IMR-90 (cell line): ENCODE data around the gene HOXD8. TPM values are rescaled to one million over a fixed set of nuclear protein-coding genes. Genes with fewer than 3 reads are reported as not detected.

Source experiments
- ATAC-seq: fragments of 200-7000 bp; cut with Tn5 transposase; 2 replicates; pipeline ENCODE4 v1.9.1; 2020; ENCODE audit warnings: low read depth, mild to moderate bottlenecking, moderate library complexity
- BruUV-seq: library from RNA; stranded (reverse); fragments of 400-500 nt; replicated peaks from 2 replicates; lab custom pipeline; 2021; lab: Mats Ljungman, UMichigan
- CTCF ChIA-PET: fragments of 300-600 bp; formaldehyde crosslinking; extraction: SDS; loops from one replicate; lab custom pipeline; 2021; ENCODE audit warnings: antibody characterized with exemption; lab: Yijun Ruan, JAX
- POLR2A ChIA-PET: fragments of 300-600 bp; sonication (Branson Sonifier 250); formaldehyde crosslinking; loops from one replicate; lab custom pipeline; 2022; ENCODE audit warnings: antibody characterized with exemption; ENCODE audit not compliant: unreplicated experiment; lab: Charles Lee
- DNase-seq: peaks from one replicate; pipeline ENCODE4 v3.0.0; 2013
- H2AFZ ChIP-seq: replicated peaks from 2 replicates; pipeline ENCODE3; 2013; ENCODE audit warnings: low read length, mild to moderate bottlenecking; ENCODE audit not compliant: poor library complexity
- H2AK5ac ChIP-seq: 2 replicates; pipeline ENCODE4 v1.6.1; 2013; ENCODE audit warnings: low read depth, low read length, inconsistent platforms
- H2AK9ac ChIP-seq: replicated peaks from 2 replicates; pipeline ENCODE3; 2013; ENCODE audit warnings: mild to moderate bottlenecking, low read depth, low read length, moderate library complexity; ENCODE audit not compliant: poor library complexity
- H2BK120ac ChIP-seq: 2 replicates; pipeline ENCODE4 v1.6.1; 2013; ENCODE audit warnings: low read depth, low read length, inconsistent platforms
- H2BK15ac ChIP-seq: 3 replicates; pipeline ENCODE4 v1.6.1; 2013; ENCODE audit warnings: low read depth, low read length, inconsistent platforms
- H2BK20ac ChIP-seq: 2 replicates; pipeline ENCODE4 v1.6.1; 2013; ENCODE audit warnings: low read depth, mild to moderate bottlenecking, inconsistent platforms, low read length, moderate library complexity
- H2BK5ac ChIP-seq: 2 replicates; pipeline ENCODE4 v1.6.1; 2013; ENCODE audit warnings: mild to moderate bottlenecking, low read depth, low read length, inconsistent platforms; ENCODE audit not compliant: poor library complexity, severe bottlenecking
- H3K14ac ChIP-seq: replicated peaks from 2 replicates; pipeline ENCODE4 v1.6.1; 2013; ENCODE audit warnings: low read depth, low read length, inconsistent platforms
- H3K18ac ChIP-seq: 2 replicates; pipeline ENCODE4 v1.6.1; 2013; ENCODE audit warnings: low read depth, low read length, control low read depth
- H3K23ac ChIP-seq: 2 replicates; pipeline ENCODE4 v1.6.1; 2013; ENCODE audit warnings: low read depth, low read length, inconsistent platforms
- H3K27ac ChIP-seq: 2 replicates; pipeline ENCODE4 v1.5.1; 2013; ENCODE audit warnings: mild to moderate bottlenecking, control low read depth, low read length; ENCODE audit not compliant: insufficient read depth
- H3K27me3 ChIP-seq: 2 replicates; pipeline ENCODE4 v1.6.1; 2013; ENCODE audit warnings: low read length; ENCODE audit not compliant: control insufficient read depth, insufficient read depth
- H3K36me3 ChIP-seq: 2 replicates; pipeline ENCODE4 v1.6.1; 2013; ENCODE audit warnings: low read length, mixed read lengths; ENCODE audit not compliant: control insufficient read depth, insufficient read depth
- H3K4ac ChIP-seq: 2 replicates; pipeline ENCODE4 v1.6.1; 2013; ENCODE audit warnings: low read depth, low read length, inconsistent platforms
- H3K4me1 ChIP-seq: 2 replicates; pipeline ENCODE4 v1.6.1; 2013; ENCODE audit warnings: low read length, mixed read lengths; ENCODE audit not compliant: control insufficient read depth, insufficient read depth
- H3K4me2 ChIP-seq: 2 replicates; pipeline ENCODE4 v1.6.1; 2013; ENCODE audit warnings: low read depth, mild to moderate bottlenecking, control low read depth, low read length, moderate library complexity
- H3K4me3 ChIP-seq: 2 replicates; pipeline ENCODE4 v1.5.1; 2013; ENCODE audit warnings: low read depth, mild to moderate bottlenecking, control low read depth, low read length, moderate library complexity; ENCODE audit not compliant: insufficient read depth
- H3K56ac ChIP-seq: 2 replicates; pipeline ENCODE4 v1.6.1; 2013; ENCODE audit warnings: low read length, inconsistent platforms; ENCODE audit not compliant: insufficient read depth; ENCODE audit errors: extremely low read depth
- H3K79me1 ChIP-seq, 2 experiments: 2 replicates each; pipeline ENCODE4 v1.6.1; 2013; ENCODE audit warnings: low read length in 2 of 2, inconsistent platforms in 1 of 2, low read depth in 1 of 2
- H3K9ac ChIP-seq: 2 replicates; pipeline ENCODE4 v1.6.1; 2013; ENCODE audit warnings: low read depth, low read length, control low read depth
- H3K9me1 ChIP-seq: 2 replicates; pipeline ENCODE4 v1.6.1; 2013; ENCODE audit warnings: low read length, inconsistent platforms; ENCODE audit not compliant: insufficient read depth
- H3K9me3 ChIP-seq: 2 replicates; pipeline ENCODE4 v1.6.1; 2013; ENCODE audit warnings: low read length; ENCODE audit not compliant: control insufficient read depth, insufficient read depth
- H4K20me1 ChIP-seq: 2 replicates; pipeline ENCODE4 v1.6.1; 2013; ENCODE audit warnings: low read length, inconsistent platforms; ENCODE audit not compliant: insufficient read depth
- H4K5ac ChIP-seq: 2 replicates; pipeline ENCODE4 v1.6.1; 2013; ENCODE audit warnings: mild to moderate bottlenecking, low read depth, low read length, control low read depth
- H4K8ac ChIP-seq, 2 experiments: 2 replicates each; pipeline ENCODE4 v1.6.1; 2013; ENCODE audit warnings: low read depth in 2 of 2, low read length in 2 of 2, control low read depth in 1 of 2, inconsistent platforms in 1 of 2
- H4K91ac ChIP-seq: 2 replicates; pipeline ENCODE4 v1.6.1; 2013; ENCODE audit warnings: low read depth, low read length, inconsistent platforms; ENCODE audit not compliant: insufficient read depth
- BHLHE40 ChIP-seq: fragments of 150-350 bp; IDR thresholded peaks from 2 replicates; pipeline ENCODE4 v1.6.1; 2016; ENCODE audit warnings: mild to moderate bottlenecking, low read depth, low read length
- RAD21 ChIP-seq: IDR thresholded peaks from 2 replicates; pipeline ENCODE4 v1.6.1; 2012; ENCODE audit warnings: low read length, improper control_type of control experiment
- RFX5 ChIP-seq: IDR thresholded peaks from 2 replicates; pipeline ENCODE4 v1.8.0; 2012; ENCODE audit warnings: low read depth, mild to moderate bottlenecking, low read length, moderate library complexity
- WGBS, 2 experiments: methylation state at CpG; one replicate each; pipeline versions ENCODE4 v1.1.5 to v1.1.7; 2013; ENCODE audit warnings: missing lambda C conversion rate in 2 of 2; ENCODE audit not compliant: insufficient read length in 1 of 2; ENCODE audit errors: extremely low coverage in 2 of 2; 5-methylcytosine and 5-hydroxymethylcytosine counted together
- dilution Hi-C: fragments of 300-500 bp; cut with HindIII; formaldehyde crosslinking; loops from one replicate; pipeline ENCODE4 v1.14.3; 2018; ENCODE audit warnings: low sequenced_read_pairs; ENCODE audit not compliant: unreplicated experiment
- in situ Hi-C: fragments of 300-500 bp; cut with MboI; formaldehyde crosslinking; loops from 3 replicates; pipeline ENCODE4 v1.14.3; 2019; ENCODE audit warnings: low sequenced_read_pairs, inconsistent platforms, mixed read lengths
- intact Hi-C: fragments of 100-400 bp; cut with micrococcal nuclease; formaldehyde crosslinking; loops from 2 replicates; pipeline ENCODE4 v1.10.0; 2022
- polyA plus RNA-seq, 3 experiments: library from polyadenylated mRNA; depleted of rRNA; stranded (reverse); fragments of >200 nt; gene quantifications; 2 replicates each; pipeline ENCODE4 v1.2.3, GENCODE V29; 2012; ENCODE audit warnings: low replicate concordance in 1 of 3
- total RNA-seq: library from RNA; depleted of rRNA; stranded (reverse); fragments of >200 nt; gene quantifications from 2 replicates; pipeline ENCODE4 v1.2.3, GENCODE V29; 2012

Gene HOXD8
- total and polyA plus RNA-seq, 2 of the 4 experiments (the other 2 are of a cell fraction), result not detected

- dilution Hi-C loops, result no loop called here
- peak overlapping the region; percentile 14; the same call in 1 of the 2 replicates for H3K4me3 ChIP-seq
- peaks cover 1% of the 10 kb centered on the region for H3K4me1 ChIP-seq
- H4K91ac ChIP-seq, result no peak overlapping the region
- no peaks in the 10 kb centered on the region for H3K9me1 ChIP-seq
- no peak overlapping the region for H3K27ac ChIP-seq
- no peak overlapping the region for H3K4ac ChIP-seq
- 0% methylated on average over 16 of the region's 68 CpGs; no CpG with 5 or more reads in 1 of the 2 experiments for WGBS, 2 experiments
- H2AK9ac ChIP-seq, result no peak overlapping the region
- intact Hi-C loops, result no loop called here
- H2BK5ac ChIP-seq, result no peak overlapping the region
- H2AFZ ChIP-seq, result peak overlapping the region; percentile 66
- peaks cover 28% of the 10 kb centered on the region for H3K9me3 ChIP-seq
- H2BK120ac ChIP-seq, result no peak overlapping the region
- no peak overlapping the region for H3K9ac ChIP-seq
- no peak overlapping the region for H4K8ac ChIP-seq
- H2BK15ac ChIP-seq, result no peak overlapping the region
- no peak overlapping the region for H3K18ac ChIP-seq
- no peak overlapping the region for H4K5ac ChIP-seq
- CTCF ChIA-PET, result no interaction called here
- no peak overlapping the region for H3K56ac ChIP-seq
- no peaks in the 10 kb centered on the region for H3K79me1 ChIP-seq
- peak overlapping the region; percentile 38 for H3K4me2 ChIP-seq
- peaks cover 3% of the 10 kb centered on the region; the same call in 1 of the 2 replicates for H4K20me1 ChIP-seq
- DNase-seq, result no peak
- TF ChIP-seq RAD21 (no peak), BHLHE40 (peak; percentile 82), RFX5 (no peak)
- no peaks in the 10 kb centered on the region for H3K36me3 ChIP-seq
- in situ Hi-C loops, result loop anchor here (25.0 kb wide), 2 partner anchors 1043 to 1343 kb away; no protein-coding TSS in a partner anchor
- no peak overlapping the region for H2BK20ac ChIP-seq
- no peak for ATAC-seq
- no peak overlapping the region for H3K14ac ChIP-seq
- POLR2A ChIA-PET, result no interaction called here
- H2AK5ac ChIP-seq, result no peak overlapping the region
- H3K23ac ChIP-seq, result no peak overlapping the region
- no TSS peak for BruUV-seq
- H3K27me3 ChIP-seq, result peaks cover 86% of the 10 kb centered on the region
These were observed 48.7 kb upstream of the HOXD8 start for GRCh38 chr2:176080540-176081375.
